NT2/D1 (cell line): ENCODE data around the gene SMAD2.

ENCODE experiments used
- DNase-seq: peaks from one replicate; pipeline ENCODE4 v3.0.0-alpha.2; 2011; ENCODE audit warnings: low read depth, low spot score
- H3K27me3 ChIP-seq: 2 replicates; pipeline ENCODE4 v1.6.0; 2011; ENCODE audit warnings: mild to moderate bottlenecking; ENCODE audit not compliant: insufficient read length, insufficient read depth
- H3K36me3 ChIP-seq: 2 replicates; pipeline ENCODE4 v1.6.1; 2011; ENCODE audit warnings: mild to moderate bottlenecking, low read length, mixed read lengths; ENCODE audit not compliant: insufficient read depth, insufficient read length
- H3K4me1 ChIP-seq: 2 replicates; pipeline ENCODE4 v1.5.1; 2011; ENCODE audit not compliant: insufficient read depth, insufficient read length
- H3K4me3 ChIP-seq: 2 replicates; pipeline ENCODE4 v1.5.1; 2011; ENCODE audit warnings: low read depth; ENCODE audit not compliant: insufficient read length
- H3K9ac ChIP-seq: 2 replicates; pipeline ENCODE4 v1.6.0; 2011; ENCODE audit warnings: low read depth; ENCODE audit not compliant: insufficient read length
- H3K9me3 ChIP-seq: 2 replicates; pipeline ENCODE4 v1.5.1; 2011; ENCODE audit warnings: mild to moderate bottlenecking, low read length; ENCODE audit not compliant: insufficient read depth
- SUZ12 ChIP-seq: IDR thresholded peaks from 2 replicates; pipeline ENCODE4 v1.6.1; 2011; ENCODE audit not compliant: insufficient read length, insufficient read depth; ENCODE audit errors: extremely low read depth
- YY1 ChIP-seq: IDR thresholded peaks from 2 replicates; pipeline ENCODE4 v1.6.1; 2011; ENCODE audit not compliant: insufficient read length, insufficient read depth
- ZNF274 ChIP-seq: IDR thresholded peaks from 2 replicates; pipeline ENCODE4 v1.6.1; 2011; ENCODE audit warnings: mild to moderate bottlenecking, low read depth, low read length

The SMAD2 gene

DNA sequence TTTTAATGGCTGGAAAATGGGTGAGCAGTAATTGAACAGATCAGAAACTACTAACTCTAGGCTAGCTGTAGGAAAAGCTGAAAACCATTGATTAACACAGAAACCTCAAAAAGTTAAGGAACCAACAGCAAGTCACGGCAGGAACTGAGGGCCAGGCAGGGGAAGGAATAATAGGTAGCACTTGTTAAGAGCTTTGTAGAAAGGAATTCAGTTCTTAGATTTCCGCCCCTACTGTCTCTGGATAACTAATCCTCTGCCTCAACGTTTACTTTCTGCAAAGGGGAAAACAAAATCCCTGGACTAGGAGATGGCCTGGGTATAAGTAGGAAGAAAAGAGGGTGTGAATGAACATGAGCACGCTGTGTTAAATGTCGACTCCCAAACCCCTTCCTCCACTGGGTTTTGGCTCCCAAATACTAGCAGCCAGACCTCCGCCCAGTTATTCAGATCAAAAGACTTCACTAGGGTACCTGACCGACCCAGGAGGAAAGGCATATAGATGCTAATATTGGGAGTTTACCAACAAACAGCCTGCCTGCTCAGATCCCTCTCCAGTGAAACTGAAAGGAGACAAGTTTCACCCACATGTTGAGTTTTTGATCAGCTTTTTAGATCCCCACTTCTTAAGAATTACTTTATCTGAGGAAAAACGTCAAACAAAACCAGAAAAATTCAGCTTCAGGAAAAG, 12.4 kb downstream of the SMAD2 start:
- DNase-seq, result peak; percentile 8
- no peak for TF ChIP-seq ZNF274
- TF ChIP-seq YY1, result no peak
- no peak for TF ChIP-seq SUZ12
- Histone ChIP-seq H3K27me3 (no peaks in the 10 kb centered on the region), H3K4me3 (peak overlapping the region; percentile 4), H3K36me3 (no peaks in the 10 kb centered on the region), H3K9ac (no peak overlapping the region), H3K4me1 (no peaks in the 10 kb centered on the region), H3K9me3 (no peaks in the 10 kb centered on the region)

DNA sequence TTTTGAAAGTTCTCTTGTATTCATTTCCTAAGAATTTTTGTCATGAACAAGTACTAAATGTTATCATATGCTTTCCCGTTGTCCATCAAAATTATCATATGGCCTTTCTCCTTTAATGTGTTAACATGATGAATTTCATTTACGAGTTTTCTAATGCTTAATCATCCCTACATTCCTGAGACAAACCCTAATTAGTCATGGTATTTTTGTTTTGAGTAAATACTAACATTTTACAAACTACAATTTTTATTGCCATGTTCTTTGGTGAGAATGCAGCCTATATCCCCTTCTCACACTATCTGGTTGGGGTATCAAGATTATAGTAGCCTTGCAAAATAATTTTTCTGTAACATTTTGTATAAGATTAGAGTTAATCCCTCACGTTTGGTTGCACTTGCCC, 14.5 kb downstream of the SMAD2 start:
- Histone ChIP-seq H3K4me3 (no peak overlapping the region), H3K4me1 (no peaks in the 10 kb centered on the region), H3K36me3 (no peaks in the 10 kb centered on the region)

DNA sequence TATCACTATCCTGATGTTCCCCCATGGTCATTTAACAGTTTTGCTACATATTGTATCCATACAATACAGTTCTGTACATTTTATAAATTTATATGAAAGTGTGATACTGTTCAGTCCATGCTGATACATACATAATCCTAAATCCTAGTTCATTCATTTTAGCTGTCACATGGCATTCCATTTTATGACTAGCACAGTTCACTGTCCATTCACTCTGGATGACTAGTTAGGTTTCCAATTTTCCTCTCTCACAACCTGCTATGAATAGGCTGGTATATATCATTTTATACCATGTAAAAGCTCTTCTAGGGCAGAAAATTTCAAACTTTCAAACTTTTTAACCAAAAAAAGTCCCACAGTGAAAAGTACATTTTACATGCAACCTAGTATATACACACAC, 15.2 kb downstream of the SMAD2 start:
- H3K27me3 ChIP-seq, result no peaks in the 10 kb centered on the region
- TF ChIP-seq YY1 (no peak), SUZ12 (no peak), ZNF274 (no peak)
- no peaks in the 10 kb centered on the region for H3K4me1 ChIP-seq

More for the DNA sequence above, 14.5 kb downstream of the SMAD2 start:
- no peak for DNase-seq
- Histone ChIP-seq H3K27me3 (no peaks in the 10 kb centered on the region), H3K9me3 (no peaks in the 10 kb centered on the region), H3K9ac (no peak overlapping the region)
- TF ChIP-seq ZNF274, result no peak
- TF ChIP-seq SUZ12, result no peak
- TF ChIP-seq YY1, result no peak

DNA sequence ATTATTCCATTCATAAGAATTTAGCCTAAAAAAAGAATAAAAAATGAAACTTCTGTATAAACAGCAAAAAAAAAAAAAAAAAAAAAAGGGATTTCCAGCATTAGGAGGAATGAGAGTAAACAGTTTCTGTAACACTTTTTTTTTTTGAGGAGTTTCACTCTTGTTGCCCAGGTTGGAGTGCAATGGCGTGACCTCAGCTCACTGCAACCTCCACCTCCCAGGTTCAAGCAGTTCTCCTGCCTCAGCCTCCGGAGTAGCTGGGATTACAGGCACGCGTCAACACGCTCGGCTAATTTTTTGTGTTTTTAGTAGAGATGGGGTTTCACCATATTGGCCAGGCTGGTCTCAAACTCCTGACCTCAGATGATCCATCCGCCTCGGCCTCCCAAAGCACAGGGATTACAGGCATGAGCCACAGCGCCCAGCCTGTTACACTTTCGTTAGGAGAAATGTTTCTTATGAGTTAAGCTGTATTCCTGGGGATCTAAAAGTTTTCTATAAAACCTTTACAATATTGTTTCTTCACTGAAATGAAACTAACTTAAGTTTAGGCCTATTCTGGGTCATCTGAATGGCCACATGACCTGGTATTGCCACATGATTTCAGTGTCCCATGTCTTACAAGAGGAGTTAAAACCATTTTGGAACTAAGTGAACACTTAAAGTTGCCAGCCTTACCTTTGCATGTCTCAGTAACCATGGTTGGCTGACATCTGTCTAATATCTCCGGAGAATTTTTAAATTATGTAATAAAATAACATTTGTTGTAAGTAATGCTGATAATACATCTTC, 17.5 kb downstream of the SMAD2 start:
- H3K4me3 ChIP-seq, result no peak overlapping the region
- TF ChIP-seq SUZ12 (no peak), YY1 (no peak), ZNF274 (no peak)
- no peak overlapping the region for H3K9ac ChIP-seq
- H3K36me3 ChIP-seq, result peaks cover 13% of the 10 kb centered on the region
- H3K4me1 ChIP-seq, result no peaks in the 10 kb centered on the region
- H3K9me3 ChIP-seq, result peaks cover 9% of the 10 kb centered on the region; the same call in 1 of the 2 replicates
- DNase-seq, result no peak
- H3K27me3 ChIP-seq, result no peaks in the 10 kb centered on the region

More for the DNA sequence above, 15.2 kb downstream of the SMAD2 start:
- H3K36me3 ChIP-seq, result peaks cover 5% of the 10 kb centered on the region
- no peak overlapping the region for H3K9ac ChIP-seq
- DNase-seq, result no peak
- no peak overlapping the region for H3K4me3 ChIP-seq
- no peaks in the 10 kb centered on the region for H3K9me3 ChIP-seq

DNA sequence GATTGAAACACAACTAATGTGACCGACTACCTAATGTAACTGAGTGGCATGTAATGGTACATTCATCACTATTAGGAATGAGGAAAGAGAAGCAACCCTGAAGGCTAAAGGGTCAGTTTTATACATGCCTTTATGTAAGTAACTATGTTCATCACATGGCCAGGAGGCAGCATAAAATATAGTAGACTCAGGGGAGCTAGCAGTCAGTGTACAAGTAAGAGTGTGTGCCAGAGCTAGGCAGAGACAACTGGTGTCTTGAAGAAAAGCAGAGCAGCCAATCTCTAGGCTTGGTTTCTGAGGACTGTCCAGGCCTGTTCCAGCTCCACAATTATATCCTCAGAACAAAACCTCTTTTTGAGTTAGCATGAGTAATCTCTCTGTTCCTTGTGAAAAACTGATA, 18.1 kb downstream of the SMAD2 start:
- Histone ChIP-seq H3K9me3 (peaks cover 15% of the 10 kb centered on the region), H3K27me3 (no peaks in the 10 kb centered on the region), H3K36me3 (peaks cover 13% of the 10 kb centered on the region), H3K4me1 (no peaks in the 10 kb centered on the region), H3K4me3 (no peak overlapping the region), H3K9ac (no peak overlapping the region)
- TF ChIP-seq YY1, result no peak
- DNase-seq, result no peak

DNA sequence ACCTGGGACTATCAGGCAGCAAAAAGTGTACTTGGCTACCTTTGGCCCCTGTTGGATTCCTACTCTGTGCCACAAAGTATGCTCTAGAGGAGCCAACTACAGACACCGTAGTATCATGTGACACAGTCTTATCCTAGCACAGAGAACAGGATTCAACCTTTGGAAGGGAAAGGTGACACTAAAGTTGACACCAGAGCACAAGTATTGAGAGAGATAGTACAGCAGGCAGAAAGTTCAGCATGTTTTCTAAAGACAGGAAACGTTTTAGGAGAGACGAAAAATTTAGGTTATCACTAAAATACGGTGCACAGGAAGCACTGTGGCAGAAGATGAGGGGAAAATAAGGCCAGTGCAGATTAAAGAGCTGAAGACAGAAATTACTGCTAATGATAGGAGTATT, 18.6 kb downstream of the SMAD2 start:
- Histone ChIP-seq H3K36me3 (peaks cover 13% of the 10 kb centered on the region), H3K9me3 (peaks cover 20% of the 10 kb centered on the region), H3K4me1 (no peaks in the 10 kb centered on the region), H3K9ac (no peak overlapping the region), H3K27me3 (no peaks in the 10 kb centered on the region), H3K4me3 (no peak overlapping the region)
- TF ChIP-seq YY1 (no peak), ZNF274 (no peak), SUZ12 (no peak)
- no peak for DNase-seq

DNA sequence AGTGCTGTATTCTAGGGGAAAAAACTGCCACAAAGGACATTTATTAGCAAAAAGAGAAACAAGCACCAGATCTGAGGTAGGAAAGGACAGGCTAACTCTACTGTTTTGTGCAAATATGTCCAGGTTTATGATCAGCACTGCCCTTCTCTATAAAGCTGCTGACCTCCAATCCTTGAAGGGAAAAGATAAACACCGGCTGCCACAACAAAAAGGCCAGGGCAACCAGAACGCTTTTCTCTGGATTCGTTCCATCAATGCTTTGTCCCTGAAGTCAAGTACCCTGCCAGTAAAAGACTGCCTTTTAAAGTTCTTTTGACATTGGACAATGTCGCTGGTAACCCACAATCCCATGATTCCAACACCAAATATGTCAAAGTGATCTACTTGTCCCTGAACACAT, 21.0 kb downstream of the SMAD2 start:
- no peak for DNase-seq
- Histone ChIP-seq H3K9me3 (peaks cover 37% of the 10 kb centered on the region), H3K9ac (no peak overlapping the region), H3K4me1 (no peaks in the 10 kb centered on the region), H3K27me3 (no peaks in the 10 kb centered on the region), H3K4me3 (no peak overlapping the region), H3K36me3 (peaks cover 16% of the 10 kb centered on the region)
- TF ChIP-seq ZNF274 (no peak), SUZ12 (no peak), YY1 (no peak)
